HG03060 (cell line): Measurements from ENCODE around the gene BPHL.
"Not testable (repeated sequence)": the region's sequence is repeated elsewhere in the genome, so short reads cannot be mapped to it uniquely, and the experiment has no call there.

ENCODE experiments used
- ATAC-seq: cut with Tn5 transposase; IDR thresholded peaks from one replicate; pipeline ENCODE4 v1.9.1; 2021; ENCODE audit warnings: low read depth, moderate number of reproducible peaks; ENCODE audit not compliant: unreplicated experiment

BPHL gene

DNA sequence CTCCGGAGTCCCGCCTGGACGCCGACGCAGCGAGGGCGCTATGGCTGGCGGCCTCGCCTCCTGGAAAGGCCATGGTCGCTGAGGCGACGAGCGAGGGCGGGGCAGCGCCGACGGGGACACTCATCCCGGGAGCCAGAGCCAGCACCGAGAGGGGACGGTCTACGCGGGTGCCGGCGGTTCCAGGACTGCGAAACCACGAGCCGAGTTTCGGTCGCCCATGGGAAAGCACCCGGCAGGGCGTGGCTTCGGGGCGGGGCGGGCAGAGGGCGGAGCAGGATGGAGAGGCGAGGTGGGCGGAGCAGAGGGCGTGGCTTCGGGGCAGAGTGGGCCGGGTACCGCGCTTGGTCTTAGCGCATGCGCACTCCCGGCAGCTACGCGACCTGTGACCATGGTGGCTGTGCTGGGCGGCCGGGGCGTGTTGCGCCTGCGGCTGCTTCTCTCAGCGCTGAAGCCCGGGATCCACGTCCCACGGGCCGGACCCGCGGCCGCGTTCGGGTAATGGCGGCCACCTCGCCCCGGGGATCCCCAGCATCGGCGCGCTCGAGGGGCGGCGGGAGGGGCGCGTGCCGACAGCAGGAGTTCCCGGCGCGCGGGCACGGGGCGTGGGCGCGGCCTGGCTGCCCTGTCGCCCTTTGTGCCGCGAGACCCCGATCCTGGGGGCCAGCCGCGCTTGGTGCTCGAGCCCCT, at the start of gene BPHL:
Gene BPHL, plus strand, starts transcription at position 359 of the 687 bp plus-strand sequence. Its CDS starts 30 bp downstream, at position 389.
- ATAC-seq, result peak; percentile 70

DNA sequence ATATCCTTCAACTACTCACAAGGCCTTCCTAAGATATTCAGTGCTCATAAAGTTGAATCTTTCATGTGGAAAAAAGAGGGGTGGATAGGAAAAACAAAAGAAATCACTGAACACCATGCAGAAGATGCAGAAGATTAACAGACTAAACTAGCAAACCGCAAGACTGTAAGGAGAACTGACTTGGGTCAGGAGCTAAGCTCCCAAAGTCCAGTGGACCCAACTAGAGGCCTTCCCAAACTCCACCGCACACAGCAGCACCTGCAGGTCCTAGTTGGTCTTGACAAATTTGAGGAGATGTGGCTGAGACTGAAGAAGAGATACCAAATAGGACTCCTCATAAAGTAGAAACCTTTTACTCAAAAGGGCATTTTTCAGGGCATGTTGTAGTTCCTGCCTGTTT, 46.9 kb upstream of the BPHL start:
- ATAC-seq, result no peak

DNA sequence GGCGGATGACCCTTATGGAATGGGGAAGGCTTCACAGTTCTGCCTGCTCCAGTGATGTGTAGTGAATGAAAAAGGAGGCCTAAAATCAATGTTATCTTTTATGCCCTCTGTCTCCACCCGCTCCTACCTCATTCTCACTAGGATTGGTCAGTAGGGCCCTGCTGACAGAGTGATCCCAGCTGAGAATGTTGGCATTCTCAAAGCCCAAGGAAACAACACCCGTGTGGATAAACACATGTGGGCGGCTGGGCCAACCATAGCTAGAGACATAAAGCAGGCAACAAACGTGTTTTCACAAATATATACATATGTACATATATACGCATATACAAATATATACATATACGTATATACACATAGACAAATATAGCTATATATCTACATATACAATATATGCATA, 45.7 kb upstream of the BPHL start:
- ATAC-seq, result no peak

DNA sequence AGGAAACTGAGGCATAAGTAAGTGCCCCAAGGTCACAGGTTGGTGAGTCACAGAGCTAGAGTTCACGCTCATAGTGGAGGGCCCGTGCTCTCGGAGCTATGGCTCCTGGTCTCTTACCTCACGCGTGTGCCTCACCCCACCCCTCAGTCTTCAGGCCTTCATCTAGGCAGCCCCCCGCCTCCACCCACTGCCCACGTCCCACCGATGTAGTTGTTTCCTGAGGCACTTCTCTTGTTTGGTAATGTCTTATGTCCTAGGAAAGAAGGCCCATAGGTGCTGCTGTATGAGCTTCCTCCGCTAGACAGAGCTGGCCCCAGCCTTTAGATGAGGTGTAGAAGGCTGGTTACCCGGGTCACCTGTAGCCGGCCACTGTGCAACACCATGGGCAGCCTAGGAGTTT, 45.1 kb upstream of the BPHL start:
- no peak for ATAC-seq

DNA sequence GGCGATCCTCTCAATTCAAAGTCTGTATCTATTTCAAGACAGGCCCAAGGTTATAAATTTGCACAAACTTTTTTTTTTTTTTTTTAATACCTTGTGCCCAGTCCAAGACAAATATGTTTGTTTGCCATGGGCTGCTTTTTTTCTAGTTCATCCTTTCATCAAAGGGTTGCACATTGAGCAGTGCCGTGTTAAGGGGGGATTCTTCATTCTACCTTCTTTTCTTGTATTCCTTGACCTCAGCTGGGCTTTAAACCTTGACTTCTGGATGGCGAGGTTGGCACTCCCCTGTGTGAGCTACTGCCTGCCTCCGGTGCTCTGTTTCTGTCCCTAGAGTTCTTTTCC, 42.8 kb upstream of the BPHL start:
- ATAC-seq, result no peak

DNA sequence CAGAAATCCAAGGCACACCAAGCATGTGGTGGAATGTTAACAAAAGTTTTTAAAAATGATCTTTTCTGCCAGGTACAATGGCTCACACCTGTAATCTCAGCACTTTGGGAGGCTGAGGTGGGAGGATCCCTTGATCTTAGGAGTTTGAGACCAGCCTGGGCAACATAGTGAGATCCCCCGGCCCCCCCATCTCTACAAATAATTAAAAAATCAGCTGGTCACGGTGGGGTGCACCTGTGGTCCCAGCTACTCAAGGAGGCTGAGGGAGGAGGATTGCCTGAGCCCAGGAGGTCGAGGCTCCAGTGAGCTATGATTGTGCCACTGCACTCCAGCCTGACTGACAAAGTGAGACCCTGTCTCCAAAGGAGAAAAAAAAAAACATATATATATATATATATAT, 42.2 kb upstream of the BPHL start:
- no peak for ATAC-seq

DNA sequence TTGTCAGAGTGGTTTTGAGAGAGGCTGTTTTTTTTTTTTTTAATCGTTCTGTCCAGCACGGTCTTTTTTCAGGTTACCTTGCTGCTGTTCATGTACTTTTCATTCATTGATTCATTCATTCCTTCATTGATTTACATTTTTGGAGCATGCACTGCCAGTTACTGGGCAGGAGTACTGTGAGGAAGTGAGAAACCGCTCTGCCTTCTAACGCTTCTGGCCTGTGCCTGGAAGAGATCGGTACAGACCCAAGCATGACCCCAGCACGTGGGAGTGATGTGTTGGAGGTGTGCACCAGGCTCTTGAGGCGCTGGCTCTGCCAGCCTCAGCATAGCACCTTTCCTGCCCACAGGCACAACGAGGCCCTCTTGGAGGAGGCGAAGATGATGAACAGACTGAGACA, 41.1 kb upstream of the BPHL start:
- ATAC-seq, result no peak

DNA sequence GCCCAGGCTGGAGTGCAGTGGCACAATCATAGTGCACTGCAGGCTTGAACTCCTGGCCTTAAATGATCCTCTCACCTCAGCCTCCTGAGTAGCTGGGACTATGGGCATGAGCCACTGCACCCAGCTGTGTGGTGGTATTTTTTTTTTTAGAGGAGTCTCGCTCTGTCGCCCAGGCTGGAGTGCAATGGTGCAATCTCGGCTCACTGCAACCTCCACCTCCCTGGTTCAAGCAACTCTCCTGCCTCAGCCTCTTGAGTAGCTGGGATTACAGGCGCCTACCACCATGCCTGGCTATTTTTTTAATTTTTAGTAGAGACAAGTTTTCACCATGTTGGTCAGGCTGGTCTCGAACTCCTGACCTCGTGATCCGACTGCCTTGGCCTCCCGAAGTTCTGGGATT, 39.6 kb upstream of the BPHL start:
- not testable (repeated sequence) for ATAC-seq

DNA sequence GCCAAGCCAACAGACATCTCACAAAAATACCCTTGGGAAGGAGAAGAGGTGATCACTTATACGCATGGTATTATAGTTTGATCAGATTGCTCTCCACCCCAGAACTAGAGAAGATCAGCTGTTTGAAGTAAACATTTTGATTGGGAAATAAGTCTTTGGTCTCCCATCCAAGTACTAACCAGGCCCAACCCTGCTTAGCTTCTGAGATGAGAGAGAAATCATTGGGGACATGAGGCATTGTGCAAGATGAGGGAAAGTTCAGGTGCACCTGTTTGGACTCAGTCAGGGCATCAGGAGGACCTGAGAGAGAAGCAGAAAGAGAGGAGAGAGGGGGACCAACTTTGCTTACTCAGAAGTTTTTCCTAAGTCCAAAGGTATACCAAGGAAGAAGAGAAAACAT, 38.8 kb upstream of the BPHL start:
- no peak for ATAC-seq

DNA sequence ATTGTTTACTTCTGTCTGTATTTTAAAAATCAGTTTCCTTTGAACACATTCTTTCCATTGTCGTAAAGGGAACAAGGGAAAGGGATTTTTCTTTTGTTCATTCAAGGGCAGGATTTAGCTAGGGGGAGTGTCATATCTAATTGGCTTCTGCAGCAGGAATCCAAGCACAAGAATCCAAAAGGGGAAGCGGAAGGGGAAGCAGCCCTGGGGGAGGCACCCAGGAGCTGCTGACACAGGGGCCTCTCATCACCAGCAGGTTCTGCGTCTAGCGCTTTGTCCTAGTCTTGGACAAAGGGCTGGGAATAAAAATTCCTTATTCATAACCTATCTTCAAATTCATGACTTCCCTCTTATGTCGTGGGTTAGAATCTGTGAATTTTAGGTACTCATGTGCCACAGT, 36.6 kb upstream of the BPHL start:
- no peak for ATAC-seq

DNA sequence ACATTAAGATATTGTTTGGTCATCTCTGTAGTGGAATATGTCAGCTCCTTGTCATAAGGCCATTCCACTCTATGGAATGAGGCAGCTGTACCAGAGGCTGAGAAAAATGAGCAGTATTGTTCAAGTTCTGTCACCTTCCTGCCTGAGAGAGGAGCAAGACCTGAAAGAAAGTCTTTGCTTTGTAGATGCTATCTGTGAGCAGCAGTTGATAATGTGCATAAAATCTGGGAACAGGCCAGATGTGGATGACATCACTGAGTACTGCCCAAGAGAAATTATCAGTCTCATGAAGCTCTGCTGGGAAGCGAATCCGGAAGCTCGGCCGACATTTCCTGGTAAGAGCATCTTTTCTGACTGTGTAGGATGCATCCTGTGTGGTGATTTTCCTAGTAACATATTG, 33.4 kb upstream of the BPHL start:
- ATAC-seq, result no peak

DNA sequence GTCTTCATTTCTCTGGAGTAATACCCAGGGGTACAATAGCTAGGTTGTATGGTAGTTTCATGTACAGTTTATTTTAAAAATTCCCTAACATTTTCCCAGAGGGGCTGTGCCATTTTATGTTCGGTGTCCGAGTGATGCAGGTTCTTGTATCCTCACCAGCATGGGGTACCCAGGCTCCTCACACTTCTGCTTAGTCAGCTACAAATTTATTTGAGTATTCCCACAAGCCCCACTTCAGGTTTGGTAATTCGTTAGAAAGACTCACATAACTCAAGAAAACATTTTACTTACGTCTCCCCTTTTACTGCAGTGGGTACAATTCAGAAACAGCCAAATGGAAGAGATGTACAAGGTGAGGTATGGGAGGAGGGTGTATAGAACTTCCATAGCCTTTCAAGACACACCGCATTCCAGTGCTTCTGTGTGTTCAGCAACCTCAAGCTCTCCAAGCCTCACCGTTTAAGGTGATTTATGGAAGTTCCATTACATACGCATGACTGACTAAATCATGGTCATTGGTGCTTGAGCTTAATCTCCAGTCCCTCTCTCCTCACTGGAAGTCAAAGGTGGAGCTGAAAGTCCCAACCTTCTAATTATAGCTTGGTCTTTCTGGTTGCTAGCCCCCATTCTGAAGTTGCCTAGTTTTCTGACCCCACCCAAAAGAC, 32.1 kb upstream of the BPHL start:
- ATAC-seq, result no peak

DNA sequence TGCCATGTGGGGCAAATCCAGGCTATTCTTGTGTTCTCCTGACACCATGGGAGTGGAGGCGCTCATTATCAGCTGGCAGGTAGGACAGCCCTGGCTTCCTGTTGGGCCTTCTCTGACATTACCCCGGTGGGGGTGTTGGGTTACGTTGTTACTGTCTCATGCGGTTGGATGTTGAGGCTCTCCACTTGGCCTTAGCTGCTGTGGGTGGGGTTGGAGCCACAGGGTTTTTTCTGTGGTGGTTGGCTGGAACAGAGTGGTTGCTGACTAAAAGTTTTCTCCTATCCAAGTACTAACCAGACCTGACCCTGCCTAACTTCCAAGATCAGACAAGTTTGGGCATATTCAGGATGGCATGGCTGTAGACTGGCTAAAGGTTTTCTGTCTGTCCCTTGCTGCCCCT, 30.1 kb upstream of the BPHL start:
- no peak for ATAC-seq

DNA sequence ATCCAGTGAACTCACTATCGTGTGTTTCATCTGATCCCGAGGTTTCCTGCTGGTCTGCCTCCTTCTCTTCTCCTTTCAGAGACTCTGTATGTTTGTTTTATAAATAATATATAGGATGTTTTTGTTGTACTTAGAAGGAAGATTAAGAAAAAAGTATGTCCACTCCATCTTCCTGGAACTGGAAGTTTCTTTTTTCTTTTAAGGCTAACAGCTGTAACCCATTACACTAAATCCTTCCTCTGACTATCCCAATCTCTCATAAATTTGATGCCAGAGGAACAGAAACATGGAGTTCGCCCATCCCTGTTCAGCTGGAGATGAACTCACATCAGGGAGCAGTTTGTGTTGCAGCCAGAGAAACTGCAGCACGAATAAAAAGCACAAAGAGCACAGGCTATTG, 29.5 kb upstream of the BPHL start:
- no peak for ATAC-seq

DNA sequence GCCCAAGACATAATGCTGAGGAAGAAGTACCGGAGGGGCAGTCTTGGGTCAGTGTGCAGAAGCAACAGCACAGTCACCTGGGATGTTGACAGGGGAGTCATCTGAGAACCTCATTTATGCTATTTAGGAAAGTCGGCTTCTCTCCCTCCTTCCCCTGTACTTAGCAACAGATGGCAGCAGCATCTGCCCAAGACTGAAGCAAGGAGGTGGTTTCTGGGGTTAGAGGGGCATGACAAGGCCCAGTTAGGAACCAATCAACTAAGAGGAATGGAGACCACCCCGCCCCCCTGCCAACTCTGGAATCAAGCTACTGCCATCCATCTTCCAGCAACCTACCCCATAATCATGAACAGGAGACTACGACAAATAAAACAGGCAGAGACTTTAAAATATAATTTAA, 28.5 kb upstream of the BPHL start:
- ATAC-seq, result no peak

DNA sequence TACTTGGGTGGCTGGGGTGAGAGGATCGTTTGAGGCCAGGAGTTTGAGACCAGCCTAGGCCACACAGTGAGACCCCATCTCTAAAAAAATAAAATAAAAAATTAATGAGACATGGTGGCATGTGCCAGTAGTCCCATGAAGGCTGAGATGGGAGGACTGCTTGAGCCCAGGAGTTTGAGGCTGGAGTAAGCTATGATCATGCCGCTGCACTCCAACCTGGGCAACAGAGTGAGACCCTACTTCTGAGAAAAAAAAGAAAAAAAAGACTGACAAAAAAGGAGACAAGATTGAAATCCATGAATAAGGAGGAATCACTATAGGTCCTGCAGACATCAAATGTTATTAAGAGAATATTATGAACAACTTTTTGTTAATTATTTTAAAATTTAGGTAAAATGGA, 23.7 kb upstream of the BPHL start:
- no peak for ATAC-seq

DNA sequence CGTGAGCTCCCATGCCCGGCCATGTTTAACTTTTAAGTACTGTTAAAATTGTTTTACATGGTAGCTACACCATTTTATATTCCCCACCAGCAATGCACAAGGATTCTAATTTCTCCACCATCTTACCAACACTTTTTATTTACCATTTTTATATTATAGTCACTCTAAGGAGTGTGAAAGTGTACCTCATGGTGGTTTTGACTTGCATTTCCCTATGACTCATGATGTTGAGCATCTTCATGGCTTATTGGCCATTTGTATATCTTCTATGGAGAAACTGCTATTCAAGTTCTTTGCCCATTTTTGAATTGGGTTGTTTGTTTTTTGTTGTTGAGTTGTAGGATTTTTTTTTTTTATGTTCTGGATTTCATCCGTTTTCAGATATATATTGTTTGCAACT, 15.6 kb upstream of the BPHL start:
- ATAC-seq, result no peak

DNA sequence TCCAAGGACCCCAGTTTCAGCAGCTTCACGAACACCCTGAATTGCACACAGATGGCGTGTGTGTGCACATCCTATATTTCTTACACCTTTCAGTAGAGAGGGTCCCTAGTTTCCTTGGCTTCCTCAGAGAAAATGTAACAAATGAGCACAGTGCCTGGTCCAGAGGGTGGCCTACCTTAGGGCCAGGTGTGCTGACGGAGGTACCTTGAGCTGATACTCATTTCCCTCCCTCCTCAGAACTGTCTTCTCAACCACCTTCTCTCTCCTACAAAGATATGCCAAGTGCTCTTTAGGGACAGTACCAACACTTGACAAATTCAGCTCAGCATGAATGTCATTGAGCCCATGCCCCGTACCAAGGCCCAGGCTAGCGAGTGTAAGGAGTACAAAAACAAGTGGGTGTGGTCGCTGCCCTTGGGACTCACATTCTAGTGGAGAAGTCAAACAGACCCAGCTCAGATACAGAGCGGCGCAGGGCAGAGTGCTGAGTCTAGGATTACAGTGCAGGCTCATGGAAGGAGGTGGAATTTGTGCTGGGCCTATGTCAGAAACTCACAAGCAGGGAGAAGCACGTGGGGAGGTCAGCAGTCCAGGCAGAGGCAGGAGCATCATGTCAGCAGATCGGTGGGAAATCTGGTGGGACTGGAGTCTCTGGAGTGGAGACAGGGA, 9.6 kb upstream of the BPHL start:
- ATAC-seq, result no peak

DNA sequence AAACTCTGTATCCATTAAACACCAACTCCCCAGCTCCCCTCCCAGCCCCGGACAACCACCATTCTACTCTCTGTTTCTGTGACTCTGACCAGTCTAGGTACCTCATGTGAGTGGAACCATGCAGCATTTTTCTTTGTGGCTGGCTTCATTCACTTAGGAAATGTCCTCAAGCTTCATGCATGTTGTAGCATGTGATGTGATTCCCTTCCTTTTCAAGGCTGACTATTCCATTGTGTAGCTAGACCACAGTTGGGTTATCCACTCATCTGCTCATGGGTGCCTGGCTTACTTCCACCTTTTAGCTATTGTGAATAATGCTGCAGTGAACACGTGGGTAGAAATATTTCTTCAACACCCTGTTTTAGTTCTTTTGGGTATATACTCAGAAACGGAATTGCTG, 8.8 kb upstream of the BPHL start:
- no peak for ATAC-seq

DNA sequence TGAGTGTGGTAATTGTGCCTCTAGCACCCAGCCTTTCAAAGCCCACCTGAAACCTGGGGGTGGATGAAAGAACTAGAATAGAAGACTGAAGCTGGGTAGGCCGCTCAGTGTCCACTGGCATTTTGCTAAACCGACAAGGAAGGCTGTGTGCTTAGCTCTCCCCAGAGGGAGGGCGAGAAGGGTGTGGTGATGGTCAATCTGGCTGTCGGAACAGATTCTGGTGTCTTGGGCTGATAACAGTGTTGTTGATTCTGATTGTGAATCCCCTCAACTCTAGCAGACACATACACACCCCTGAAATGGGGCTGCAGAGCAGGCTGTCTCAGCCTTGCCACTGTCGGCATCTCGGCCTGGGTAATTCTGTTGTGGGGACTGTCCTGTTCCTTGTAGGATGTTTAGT, 4.1 kb upstream of the BPHL start:
- ATAC-seq, result no peak

DNA sequence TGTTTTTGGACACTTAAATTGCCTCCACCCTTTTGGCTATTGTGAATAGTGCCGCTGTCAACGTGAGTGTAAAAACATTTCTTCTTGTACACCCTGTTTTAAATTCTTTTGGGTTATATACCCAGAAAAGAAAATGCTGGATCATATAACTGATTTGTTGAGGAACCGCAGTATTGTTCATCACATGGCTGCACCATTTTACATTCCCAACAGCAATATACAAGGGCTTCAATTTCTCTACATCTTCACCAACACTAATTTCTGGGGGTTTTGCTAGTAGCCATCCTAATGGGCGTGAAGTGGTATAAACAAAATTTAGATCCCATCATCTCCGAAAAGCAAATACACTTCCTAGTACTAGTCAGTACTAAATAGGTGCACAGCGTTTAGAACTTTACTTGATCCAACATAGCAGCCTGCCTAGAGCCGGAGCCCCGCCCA, 579 bp upstream of the BPHL start:
- ATAC-seq, result no peak
